Loucy (cell line): ENCODE data around the gene FCGBP.
"Not testable (repeated sequence)": the region's sequence is repeated elsewhere in the genome, so short reads cannot be mapped to it uniquely, and the experiment has no call there.

Source experiments
- H2AFZ ChIP-seq: fragments of 200-600 bp; sonication (generic); 2 replicates; pipeline ENCODE4 v1.6.0; 2016; ENCODE audit warnings: antibody characterized with exemption, mild to moderate bottlenecking, low read length, moderate library complexity
- H3F3A ChIP-seq: fragments of 200-600 bp; 2 replicates; pipeline ENCODE4 v1.6.0; 2016; ENCODE audit warnings: antibody characterized with exemption, low read depth, mild to moderate bottlenecking
- H3K27me3 ChIP-seq: fragments of 200-600 bp; sonication (generic); 2 replicates; pipeline ENCODE4 v1.6.1; 2014; ENCODE audit warnings: low read length, mild to moderate bottlenecking; ENCODE audit not compliant: insufficient read depth, poor library complexity, severe bottlenecking
- H3K36me3 ChIP-seq: fragments of 200-600 bp; sonication (generic); 2 replicates; pipeline ENCODE4 v1.6.1; 2016; ENCODE audit warnings: low read length; ENCODE audit not compliant: insufficient read depth
- H3K4me1 ChIP-seq: fragments of 200-600 bp; sonication (generic); 2 replicates; pipeline ENCODE4 v1.5.1; 2014; ENCODE audit warnings: low read length, mild to moderate bottlenecking; ENCODE audit not compliant: insufficient read depth, poor library complexity, severe bottlenecking
- H3K4me2 ChIP-seq: fragments of 200-600 bp; sonication (generic); 2 replicates; pipeline ENCODE4 v1.6.0; 2014; ENCODE audit warnings: antibody characterized with exemption, low read length, low read depth, mild to moderate bottlenecking; ENCODE audit not compliant: poor library complexity, severe bottlenecking
- H3K4me3 ChIP-seq: fragments of 200-600 bp; sonication (generic); 2 replicates; pipeline ENCODE4 v1.5.1; 2014; ENCODE audit warnings: low read length, mild to moderate bottlenecking, mixed read lengths; ENCODE audit not compliant: poor library complexity, severe bottlenecking
- H3K79me2 ChIP-seq: fragments of 200-600 bp; sonication (generic); 2 replicates; pipeline ENCODE4 v1.6.1; 2014; ENCODE audit warnings: low read length; ENCODE audit not compliant: insufficient read depth
- H3K9ac ChIP-seq: fragments of 200-600 bp; sonication (generic); 2 replicates; pipeline ENCODE4 v1.6.0; 2014; ENCODE audit warnings: mild to moderate bottlenecking, low read depth, low read length, moderate library complexity; ENCODE audit not compliant: poor library complexity, severe bottlenecking
- H3K9me2 ChIP-seq: fragments of 200-600 bp; sonication (generic); replicated peaks from 2 replicates; pipeline ENCODE4 v1.6.1; 2016; ENCODE audit warnings: low read depth, low read length, mixed read lengths
- H3K9me3 ChIP-seq: fragments of 200-600 bp; sonication (generic); 2 replicates; pipeline ENCODE4 v1.6.1; 2014; ENCODE audit warnings: mild to moderate bottlenecking, antibody characterized with exemption, low read length, low read depth; ENCODE audit not compliant: insufficient read depth
- H4K20me1 ChIP-seq: fragments of 200-600 bp; sonication (generic); 2 replicates; pipeline ENCODE4 v1.6.0; 2014; ENCODE audit warnings: antibody characterized with exemption, low read length, mild to moderate bottlenecking; ENCODE audit not compliant: insufficient read depth, poor library complexity, severe bottlenecking
- TF ChIP-seq, protein P1 (sequence below): fragments of 200-600 bp; sonication (generic); conservative IDR thresholded peaks from 2 replicates; pipeline ENCODE4 v1.5.1; 2014; ENCODE audit warnings: mild to moderate bottlenecking, antibody characterized with exemption, low read length

Gene FCGBP

DNA sequence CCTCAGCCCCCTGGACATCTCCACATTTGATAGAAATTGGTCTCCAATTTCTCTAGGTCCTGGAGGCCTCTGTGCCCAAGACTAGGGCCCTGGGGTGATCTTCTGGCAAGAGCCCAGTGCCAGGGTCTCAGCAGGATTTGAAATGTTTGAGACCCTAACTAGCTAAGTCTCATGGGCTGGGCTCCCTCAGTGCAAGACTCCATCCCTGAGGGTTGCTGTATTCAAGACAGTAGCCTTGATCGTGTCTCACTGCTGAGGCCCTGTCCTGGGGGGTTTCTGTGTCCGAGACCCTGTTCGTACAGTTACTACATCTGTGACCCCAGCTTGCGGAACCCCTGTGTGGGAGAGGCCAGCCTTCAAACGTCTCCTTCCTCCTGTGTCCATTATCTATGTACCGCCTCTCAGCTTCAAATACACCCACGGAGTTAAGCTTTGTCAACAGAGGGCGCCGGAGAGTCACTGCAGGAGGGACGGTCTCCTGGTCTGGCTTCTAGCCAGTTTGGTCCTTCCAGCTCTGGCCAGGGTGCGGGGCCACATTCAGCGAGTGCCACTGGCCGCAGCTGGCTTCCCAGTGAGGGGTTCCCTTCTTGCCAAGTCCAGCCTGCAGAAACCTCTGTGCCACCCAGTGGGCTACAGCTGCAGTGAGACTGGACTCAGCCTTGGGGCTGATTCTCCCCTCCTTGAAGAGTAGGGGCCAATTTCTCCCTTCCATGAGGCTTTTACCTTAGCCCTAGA is 36.8 kb downstream of the FCGBP start:
- not testable (repeated sequence) for H3K9me2 ChIP-seq, H3K79me2 ChIP-seq, H3K9me3 ChIP-seq, H3F3A ChIP-seq, H3K4me2 ChIP-seq, H2AFZ ChIP-seq, H3K9ac ChIP-seq, H3K4me3 ChIP-seq, H3K36me3 ChIP-seq, H3K27me3 ChIP-seq, H3K4me1 ChIP-seq, H4K20me1 ChIP-seq
- TF ChIP-seq, protein P1, sequence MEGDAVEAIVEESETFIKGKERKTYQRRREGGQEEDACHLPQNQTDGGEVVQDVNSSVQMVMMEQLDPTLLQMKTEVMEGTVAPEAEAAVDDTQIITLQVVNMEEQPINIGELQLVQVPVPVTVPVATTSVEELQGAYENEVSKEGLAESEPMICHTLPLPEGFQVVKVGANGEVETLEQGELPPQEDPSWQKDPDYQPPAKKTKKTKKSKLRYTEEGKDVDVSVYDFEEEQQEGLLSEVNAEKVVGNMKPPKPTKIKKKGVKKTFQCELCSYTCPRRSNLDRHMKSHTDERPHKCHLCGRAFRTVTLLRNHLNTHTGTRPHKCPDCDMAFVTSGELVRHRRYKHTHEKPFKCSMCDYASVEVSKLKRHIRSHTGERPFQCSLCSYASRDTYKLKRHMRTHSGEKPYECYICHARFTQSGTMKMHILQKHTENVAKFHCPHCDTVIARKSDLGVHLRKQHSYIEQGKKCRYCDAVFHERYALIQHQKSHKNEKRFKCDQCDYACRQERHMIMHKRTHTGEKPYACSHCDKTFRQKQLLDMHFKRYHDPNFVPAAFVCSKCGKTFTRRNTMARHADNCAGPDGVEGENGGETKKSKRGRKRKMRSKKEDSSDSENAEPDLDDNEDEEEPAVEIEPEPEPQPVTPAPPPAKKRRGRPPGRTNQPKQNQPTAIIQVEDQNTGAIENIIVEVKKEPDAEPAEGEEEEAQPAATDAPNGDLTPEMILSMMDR: peak; percentile 55

DNA sequence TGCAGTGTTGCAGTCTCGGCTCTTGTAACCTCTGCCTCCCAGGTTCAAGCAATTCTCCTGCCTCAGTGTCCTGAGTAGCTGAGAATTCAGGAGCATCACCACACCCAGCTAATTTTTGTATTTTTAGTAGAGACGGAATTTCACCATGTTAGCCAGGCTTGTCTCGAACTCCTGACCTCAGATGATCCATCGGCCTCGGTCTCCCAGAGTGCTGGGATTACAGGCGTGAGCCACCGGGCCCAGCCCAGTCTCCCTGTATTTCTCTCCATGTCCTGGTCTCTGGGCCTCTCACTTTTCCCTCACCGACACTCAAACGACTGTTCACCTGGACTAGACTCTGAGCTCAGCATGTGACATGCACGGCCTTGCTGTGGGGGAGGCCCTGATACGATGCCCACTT is 39.3 kb downstream of the FCGBP start:
- not testable (repeated sequence) for H4K20me1 ChIP-seq, H2AFZ ChIP-seq, H3K4me3 ChIP-seq, H3K4me2 ChIP-seq, H3K9ac ChIP-seq, H3K79me2 ChIP-seq, H3K36me3 ChIP-seq, H3K9me3 ChIP-seq, H3K27me3 ChIP-seq, H3K9me2 ChIP-seq, H3F3A ChIP-seq, H3K4me1 ChIP-seq

DNA sequence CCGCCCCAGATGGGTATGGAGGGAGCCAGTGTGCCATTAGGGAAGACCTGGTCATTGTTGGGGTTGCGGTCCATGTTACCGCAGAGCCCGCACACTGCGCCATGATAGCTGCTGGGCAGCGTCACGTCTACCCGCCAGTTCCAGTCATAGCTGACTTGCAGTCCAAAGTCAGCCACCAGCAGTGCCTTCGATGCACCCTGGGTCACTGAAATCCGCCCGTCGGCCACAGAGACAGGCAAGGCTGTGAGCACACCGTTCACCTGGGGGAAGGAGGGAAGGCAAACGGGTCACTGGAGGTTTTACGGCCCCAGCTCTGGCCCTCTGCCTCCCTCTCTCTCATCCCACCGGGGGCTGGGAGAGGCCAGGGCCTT is 40.2 kb downstream of the FCGBP start:
- H3F3A ChIP-seq: not testable (repeated sequence)

DNA sequence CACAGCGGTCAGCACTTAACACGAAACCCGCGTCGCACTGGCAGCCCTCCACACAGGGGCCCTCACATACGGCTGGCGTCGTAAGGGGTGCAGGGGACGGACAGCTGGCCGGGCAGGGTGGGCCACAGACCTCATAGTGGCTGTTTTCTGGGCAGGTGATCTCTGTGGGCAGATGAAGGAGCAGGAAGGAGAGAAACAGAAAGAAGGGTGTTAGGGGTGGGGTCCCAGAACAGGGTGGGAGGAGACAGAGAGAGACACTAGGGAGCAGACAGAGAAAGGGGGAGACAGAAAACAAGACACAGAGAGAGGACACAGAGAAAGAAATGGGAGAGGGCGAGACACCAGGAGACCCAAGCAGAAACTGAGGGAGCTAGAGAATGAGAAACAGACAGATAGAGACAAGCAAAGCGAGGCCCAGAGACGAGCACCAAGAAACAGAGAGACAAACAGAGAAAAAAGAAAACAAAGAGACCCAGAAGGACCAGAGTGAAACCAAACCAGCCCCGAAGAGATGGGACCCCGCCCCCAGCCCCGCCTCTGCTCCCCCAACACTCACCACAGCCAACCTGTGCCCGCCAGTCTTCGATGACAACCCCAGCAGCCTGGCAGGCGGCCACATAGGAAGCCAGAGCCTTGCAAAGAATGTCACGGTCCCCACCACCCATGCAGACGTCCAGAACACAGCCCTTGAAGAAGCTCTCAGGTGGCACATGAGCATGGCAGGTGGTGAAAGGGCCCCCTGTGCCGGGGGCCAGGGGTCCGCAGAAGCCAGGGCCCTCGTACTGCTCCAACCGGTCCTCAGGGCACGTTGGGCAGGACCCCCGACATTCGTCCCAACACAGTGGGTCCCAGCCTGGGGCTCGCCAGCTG is 40.8 kb downstream of the FCGBP start:
- not testable (repeated sequence) for H3K36me3 ChIP-seq, H3K9ac ChIP-seq, H4K20me1 ChIP-seq, H2AFZ ChIP-seq, H3K4me1 ChIP-seq, H3K9me2 ChIP-seq, H3K79me2 ChIP-seq, H3F3A ChIP-seq, H3K27me3 ChIP-seq, H3K9me3 ChIP-seq
- Histone ChIP-seq H3K4me3 (peak overlapping the region; percentile 3), H3K4me2 (peak overlapping the region; percentile 37)

More for the DNA sequence above, 40.2 kb downstream of the FCGBP start:
- H2AFZ ChIP-seq, H3K4me2 ChIP-seq, H3K36me3 ChIP-seq, H4K20me1 ChIP-seq, H3K79me2 ChIP-seq, H3K4me1 ChIP-seq, H3K9ac ChIP-seq, H3K9me2 ChIP-seq, H3K9me3 ChIP-seq, H3K27me3 ChIP-seq, H3K4me3 ChIP-seq: not testable (repeated sequence)

DNA sequence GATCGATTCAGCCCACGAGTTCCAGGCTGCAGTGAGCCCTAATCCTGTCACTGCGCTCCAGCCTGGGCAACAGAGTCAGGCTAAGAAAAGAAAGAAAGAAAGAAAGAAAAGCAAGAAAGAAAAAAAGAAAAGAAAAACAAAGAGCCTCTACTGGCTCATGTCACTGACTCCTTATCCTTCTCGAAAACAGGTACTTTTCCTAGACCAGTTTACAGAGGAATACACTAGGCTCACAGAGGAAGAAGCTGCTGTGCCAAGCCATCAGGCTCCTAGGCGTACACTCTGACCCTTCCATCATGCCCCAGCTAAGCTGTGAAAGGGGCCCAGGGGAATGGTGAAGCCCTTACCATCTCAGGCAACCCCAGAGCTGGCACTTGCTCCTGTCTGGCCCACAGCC is 41.9 kb downstream of the FCGBP start:
- H3K9me2 ChIP-seq, H4K20me1 ChIP-seq, H3K9me3 ChIP-seq, H3K4me1 ChIP-seq, H3K4me3 ChIP-seq, H3K4me2 ChIP-seq, H3K9ac ChIP-seq, H3K79me2 ChIP-seq, H2AFZ ChIP-seq, H3K27me3 ChIP-seq, H3F3A ChIP-seq, H3K36me3 ChIP-seq: not testable (repeated sequence)

DNA sequence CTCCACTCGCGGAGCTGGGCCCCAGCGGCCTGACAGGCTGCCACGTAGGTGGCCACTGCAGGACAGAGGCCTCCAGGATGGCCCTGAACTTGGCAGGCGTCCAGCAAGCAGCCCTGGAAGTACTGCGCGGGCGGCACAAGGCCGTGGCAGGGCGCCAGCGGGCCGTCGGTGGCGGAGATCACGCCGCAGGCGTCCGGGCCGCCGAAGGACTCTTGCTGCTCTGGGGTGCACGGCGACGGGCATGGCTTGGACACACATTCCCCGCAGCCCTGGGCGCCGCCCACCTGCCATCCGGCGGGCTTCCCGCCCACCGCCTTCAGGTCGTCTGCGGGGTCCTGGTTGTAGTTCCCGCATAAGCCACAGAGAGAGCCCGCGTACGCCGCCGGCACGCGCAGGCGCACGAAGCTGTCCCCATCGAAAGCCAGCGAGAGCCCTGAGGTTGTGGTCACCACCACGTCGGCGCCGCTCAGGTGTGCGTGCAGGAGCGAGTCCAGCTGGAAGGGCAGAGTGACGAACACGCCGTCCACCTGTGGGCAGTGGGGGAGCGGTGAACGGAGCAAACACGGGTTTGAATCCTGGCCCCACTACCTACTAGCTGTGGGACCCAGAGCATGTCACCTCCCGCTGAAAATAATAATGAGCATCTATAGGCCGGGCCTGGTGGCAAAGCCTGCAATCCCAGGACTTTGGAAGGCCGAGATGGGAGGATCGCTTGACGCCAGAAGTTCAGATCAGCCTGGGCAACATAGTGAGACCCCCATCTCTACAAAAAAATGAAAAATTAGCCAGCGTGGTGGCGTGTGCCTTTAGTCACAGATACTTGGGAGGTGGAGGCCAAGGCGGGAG is 42.6 kb downstream of the FCGBP start:
- H4K20me1 ChIP-seq, H3F3A ChIP-seq, H3K36me3 ChIP-seq, H3K9me3 ChIP-seq, H3K79me2 ChIP-seq, H3K9ac ChIP-seq, H3K4me1 ChIP-seq, H3K27me3 ChIP-seq, H2AFZ ChIP-seq, H3K4me3 ChIP-seq, H3K9me2 ChIP-seq, H3K4me2 ChIP-seq: not testable (repeated sequence)
